SK-N-MC (cell line): Measurements from ENCODE around the gene TRHDE.
A peak's percentile ranks its signal among the peaks of the same experiment; 100 is the strongest.

Experiments used
- DNase-seq: peaks from one replicate; pipeline ENCODE4 v3.0.0-alpha.2; 2011; ENCODE audit warnings: low read depth, low spot score
- H3K27ac ChIP-seq: fragments of 200-600 bp; sonication (generic); 2 replicates; pipeline ENCODE4 v1.5.1; 2016; ENCODE audit warnings: mixed run types
- H3K36me3 ChIP-seq: fragments of 200-600 bp; sonication (generic); 2 replicates; pipeline ENCODE4 v1.6.1; 2017; ENCODE audit warnings: antibody characterized with exemption, low read length, mixed read lengths; ENCODE audit not compliant: insufficient read depth
- H3K4me3 ChIP-seq: fragments of 200-600 bp; sonication (generic); 2 replicates; pipeline ENCODE4 v1.5.1; 2016
- H3K9ac ChIP-seq: fragments of 200-600 bp; sonication (generic); 2 replicates; pipeline ENCODE4 v1.8.0; 2017; ENCODE audit warnings: mixed run types, mixed read lengths; ENCODE audit not compliant: insufficient read length
- H3K9me3 ChIP-seq: fragments of 200-600 bp; sonication (generic); 2 replicates; pipeline ENCODE4 v1.6.1; 2017; ENCODE audit warnings: low read depth, mild to moderate bottlenecking, antibody characterized with exemption, low read length, moderate library complexity, mixed read lengths
- EZH2 ChIP-seq: fragments of 200-600 bp; sonication (generic); IDR thresholded peaks from one replicate; pipeline ENCODE4 v1.6.1; 2017; ENCODE audit warnings: antibody characterized with exemption
- FOXP2 ChIP-seq: optimal IDR thresholded peaks from 2 replicates; pipeline ENCODE3; 2011; ENCODE audit warnings: mild to moderate bottlenecking, moderate library complexity; ENCODE audit not compliant: insufficient read depth; ENCODE audit errors: extremely low read length, control extremely low read depth
- POLR2AphosphoS5 ChIP-seq: IDR thresholded peaks from 2 replicates; pipeline ENCODE4 v1.6.1; 2012; ENCODE audit warnings: mild to moderate bottlenecking, low read depth, low read length, borderline replicate concordance

The TRHDE gene

DNA sequence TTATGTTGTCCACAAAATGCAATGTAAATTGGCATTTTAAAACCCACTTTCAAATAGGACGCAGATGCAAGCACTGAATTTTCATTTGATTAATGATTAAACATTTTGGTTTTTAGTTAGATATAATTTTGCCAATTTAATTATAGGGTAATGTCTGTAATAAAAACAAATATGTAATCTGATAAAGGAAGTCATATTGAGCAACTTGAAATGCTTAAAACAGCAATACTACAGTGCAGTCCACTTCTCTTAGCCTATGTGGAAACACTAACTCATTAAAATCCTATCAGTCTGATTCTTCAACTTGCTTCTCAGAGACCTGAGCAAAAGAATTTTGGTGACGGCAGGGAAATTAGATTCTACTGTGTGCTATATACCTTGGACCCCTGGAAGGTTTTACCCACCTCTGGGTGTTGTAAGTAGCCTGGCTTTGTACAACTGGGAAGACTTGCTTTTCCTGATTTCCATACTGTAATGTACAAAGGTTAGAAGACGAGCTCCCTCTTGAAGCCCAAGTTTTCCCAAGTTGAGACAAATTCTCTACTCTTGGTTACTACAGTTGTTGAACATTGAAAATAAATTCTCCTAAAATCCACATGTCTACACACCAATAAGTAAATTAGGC is 4.1 kb downstream of the TRHDE start:
- H3K9ac ChIP-seq, result peak overlapping the region; percentile 92
- peak overlapping the region; percentile 98 for H3K4me3 ChIP-seq
- peak overlapping the region; percentile 85 for H3K27ac ChIP-seq
- no peaks in the 10 kb centered on the region; the same call in 1 of the 2 replicates for H3K36me3 ChIP-seq
- TF ChIP-seq POLR2AphosphoS5, result no peak
- TF ChIP-seq FOXP2, result no peak
- TF ChIP-seq EZH2, result no peak
- no peaks in the 10 kb centered on the region for H3K9me3 ChIP-seq
- no peak for DNase-seq

DNA sequence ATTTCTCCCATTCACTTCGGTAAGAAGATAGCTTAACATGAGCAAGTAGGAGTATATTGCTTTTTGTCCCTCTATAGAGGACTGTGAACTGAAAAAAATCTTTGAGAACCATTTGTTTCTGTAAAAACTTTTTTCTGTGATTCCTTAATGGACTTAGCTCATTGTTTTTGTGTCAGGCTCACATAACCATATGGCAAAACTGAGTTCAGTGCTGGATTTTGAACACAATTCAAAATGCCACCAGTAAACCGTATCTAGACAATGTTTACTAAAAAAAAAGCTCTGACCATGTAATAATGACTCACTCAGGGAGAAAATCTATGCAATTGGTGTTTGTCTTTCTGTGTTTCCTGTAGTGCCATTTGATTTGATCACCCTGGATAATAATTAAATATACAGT is 5.2 kb downstream of the TRHDE start:
- Histone ChIP-seq H3K4me3 (peak overlapping the region; percentile 98), H3K36me3 (no peaks in the 10 kb centered on the region; the same call in 1 of the 2 replicates), H3K9ac (peak overlapping the region; percentile 92), H3K9me3 (no peaks in the 10 kb centered on the region), H3K27ac (peak overlapping the region; percentile 85)
- no peak for DNase-seq
- no peak for TF ChIP-seq FOXP2
- no peak for TF ChIP-seq POLR2AphosphoS5
- no peak for TF ChIP-seq EZH2

DNA sequence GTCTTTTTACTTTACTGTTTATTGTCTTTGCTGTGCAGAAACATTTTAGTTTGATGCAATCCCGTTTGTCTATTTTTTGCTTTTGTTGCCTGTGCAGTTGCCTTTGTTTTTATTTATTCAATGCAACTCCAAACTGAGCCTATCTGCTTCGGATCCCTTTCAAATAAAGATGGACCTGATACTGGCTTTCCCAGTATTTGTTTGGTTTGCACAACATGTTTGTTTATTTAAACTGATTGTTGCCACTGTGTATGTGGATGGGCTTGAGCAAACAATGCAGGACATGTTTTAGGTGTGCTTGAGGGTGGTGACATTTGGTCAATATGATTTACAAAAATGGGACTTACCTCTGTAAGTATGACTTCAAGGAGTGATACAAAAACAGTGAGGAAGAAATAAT is 6.7 kb downstream of the TRHDE start:
- Histone ChIP-seq H3K27ac (no peak overlapping the region), H3K9ac (no peak overlapping the region), H3K9me3 (no peaks in the 10 kb centered on the region), H3K36me3 (no peaks in the 10 kb centered on the region; the same call in 1 of the 2 replicates), H3K4me3 (no peak overlapping the region)
- TF ChIP-seq POLR2AphosphoS5 (no peak), EZH2 (no peak), FOXP2 (no peak)
- no peak for DNase-seq

DNA sequence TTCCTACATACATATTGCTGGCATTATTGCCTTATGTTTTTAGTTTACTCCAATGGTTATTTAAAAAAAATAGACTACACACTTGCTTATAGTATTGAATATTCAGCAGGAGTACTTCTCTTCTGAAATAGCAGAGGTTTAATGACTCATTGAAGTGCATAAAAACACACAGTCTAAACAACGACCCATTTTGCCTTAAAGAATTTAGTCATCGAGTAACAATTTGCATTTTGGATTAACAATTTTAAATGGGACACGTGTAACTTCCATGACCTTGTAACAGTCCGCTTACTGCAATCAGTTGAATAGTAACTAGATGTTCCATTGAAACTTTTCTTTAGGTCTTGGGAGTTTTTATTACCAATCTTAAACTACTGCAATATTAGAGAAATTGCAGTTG is 9.0 kb downstream of the TRHDE start:
- Histone ChIP-seq H3K9me3 (no peaks in the 10 kb centered on the region), H3K36me3 (peaks cover 7% of the 10 kb centered on the region), H3K9ac (no peak overlapping the region), H3K27ac (peak overlapping the region; percentile 70), H3K4me3 (peak overlapping the region; percentile 29)
- DNase-seq, result no peak
- TF ChIP-seq POLR2AphosphoS5 (no peak), EZH2 (no peak), FOXP2 (no peak)

DNA sequence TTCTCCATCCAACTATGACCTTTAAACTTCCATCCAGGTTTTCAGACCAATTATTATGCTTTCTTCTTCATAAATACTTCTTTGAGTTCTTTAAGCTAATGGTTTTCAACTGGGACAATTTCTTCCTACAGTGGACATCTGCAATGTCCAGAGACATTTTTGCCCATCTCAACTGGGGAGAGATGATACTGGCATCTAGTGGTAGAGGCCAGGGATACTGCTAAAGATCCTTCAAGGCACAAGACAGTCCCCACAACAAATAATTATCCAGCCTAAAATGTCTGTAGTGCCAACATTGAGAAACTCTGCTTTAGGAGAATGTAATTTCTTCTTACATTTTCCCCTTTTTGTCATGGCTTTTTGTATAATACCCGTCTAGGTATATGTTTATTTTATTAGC is 10.6 kb downstream of the TRHDE start:
- no peak for DNase-seq
- Histone ChIP-seq H3K4me3 (no peak overlapping the region), H3K9me3 (no peaks in the 10 kb centered on the region), H3K36me3 (peaks cover 23% of the 10 kb centered on the region), H3K27ac (no peak overlapping the region), H3K9ac (no peak overlapping the region)
- no peak for TF ChIP-seq FOXP2
- TF ChIP-seq POLR2AphosphoS5, result no peak
- TF ChIP-seq EZH2, result no peak

DNA sequence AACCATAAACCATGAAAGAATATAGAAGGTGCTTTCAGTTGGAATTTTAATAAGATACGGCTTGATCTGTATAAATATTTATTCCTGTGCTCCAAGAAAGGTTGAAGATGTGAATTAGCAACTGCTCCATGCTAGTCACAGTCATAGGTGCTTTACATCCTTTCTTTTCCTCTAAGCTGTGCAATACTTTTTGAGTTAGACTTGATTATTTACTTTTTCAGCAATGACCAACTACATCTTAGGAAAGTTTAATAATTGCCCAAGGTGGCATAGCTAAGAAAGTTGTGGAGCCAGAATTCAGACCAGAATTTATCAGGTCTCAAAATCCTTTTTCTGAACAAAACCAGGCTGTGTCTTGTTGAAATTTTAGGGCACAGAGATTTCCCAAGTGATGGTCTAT is 13.7 kb downstream of the TRHDE start:
- Histone ChIP-seq H3K4me3 (no peak overlapping the region), H3K27ac (no peak overlapping the region), H3K9ac (no peak overlapping the region), H3K9me3 (no peaks in the 10 kb centered on the region), H3K36me3 (peaks cover 51% of the 10 kb centered on the region)
- TF ChIP-seq EZH2 (no peak), FOXP2 (no peak), POLR2AphosphoS5 (no peak)
- no peak for DNase-seq

DNA sequence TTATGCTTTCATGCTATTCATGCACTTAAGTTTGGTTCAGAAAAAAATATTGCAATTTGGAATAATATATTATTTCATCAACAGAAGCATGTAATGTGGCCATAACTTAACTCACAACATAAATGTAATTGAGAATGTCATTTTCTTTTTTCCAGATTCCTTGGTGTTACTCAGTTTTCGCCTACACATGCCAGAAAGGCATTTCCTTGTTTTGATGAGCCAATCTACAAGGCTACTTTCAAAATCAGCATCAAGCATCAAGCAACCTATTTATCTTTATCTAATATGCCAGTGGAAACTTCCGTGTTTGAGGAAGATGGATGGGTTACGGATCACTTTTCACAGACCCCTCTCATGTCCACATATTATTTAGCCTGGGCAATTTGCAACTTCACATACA is 14.4 kb downstream of the TRHDE start:
- Histone ChIP-seq H3K9ac (no peak overlapping the region), H3K36me3 (peaks cover 58% of the 10 kb centered on the region), H3K27ac (no peak overlapping the region), H3K4me3 (no peak overlapping the region), H3K9me3 (no peaks in the 10 kb centered on the region)
- DNase-seq, result no peak
- TF ChIP-seq FOXP2 (no peak), POLR2AphosphoS5 (no peak), EZH2 (no peak)

DNA sequence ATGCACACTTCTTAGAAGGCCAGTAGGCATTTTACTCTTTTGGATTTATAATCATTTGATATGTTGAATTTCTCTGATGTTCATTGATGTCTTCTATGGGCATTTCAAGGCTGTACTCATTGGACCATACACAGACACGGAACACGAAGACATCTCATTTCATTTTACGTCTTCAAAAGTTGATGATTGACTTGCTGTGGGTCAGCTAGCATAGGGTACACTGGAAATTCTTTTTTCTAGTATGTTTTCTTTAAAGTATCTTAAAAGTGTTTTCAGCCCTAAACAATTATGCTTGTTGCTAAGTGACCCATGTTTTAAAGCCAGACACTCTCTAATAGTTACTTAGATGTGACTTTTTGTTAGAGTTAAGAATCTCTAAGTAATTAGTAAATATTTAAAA is 16.3 kb downstream of the TRHDE start:
- H3K9me3 ChIP-seq, result no peaks in the 10 kb centered on the region
- no peak overlapping the region for H3K27ac ChIP-seq
- no peak for DNase-seq
- no peak overlapping the region for H3K4me3 ChIP-seq
- TF ChIP-seq EZH2 (no peak), POLR2AphosphoS5 (no peak), FOXP2 (no peak)
- peaks cover 58% of the 10 kb centered on the region for H3K36me3 ChIP-seq
- no peak overlapping the region for H3K9ac ChIP-seq

DNA sequence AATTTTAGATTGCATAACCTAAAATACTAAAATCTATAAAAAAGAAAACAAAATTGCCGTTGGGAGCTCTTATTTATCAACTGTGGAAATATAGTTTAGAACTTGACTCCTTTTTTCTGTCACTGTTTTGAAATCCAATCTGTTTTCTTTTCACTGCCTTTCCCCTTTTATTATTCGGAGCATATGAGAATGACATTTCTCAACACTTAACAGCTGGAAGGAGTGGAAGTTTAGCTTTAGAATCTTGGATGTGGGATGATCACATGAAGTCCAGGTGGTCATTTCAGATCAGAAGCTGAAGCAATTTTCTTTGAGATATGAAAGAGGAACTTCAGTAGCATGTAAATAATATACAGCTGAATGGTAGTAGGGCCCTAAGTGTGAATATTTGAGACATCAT is 16.7 kb downstream of the TRHDE start:
- Histone ChIP-seq H3K27ac (no peak overlapping the region), H3K9ac (no peak overlapping the region), H3K36me3 (peaks cover 58% of the 10 kb centered on the region), H3K4me3 (no peak overlapping the region), H3K9me3 (no peaks in the 10 kb centered on the region)
- no peak for TF ChIP-seq EZH2
- no peak for TF ChIP-seq FOXP2
- no peak for TF ChIP-seq POLR2AphosphoS5
- no peak for DNase-seq
